Measurements from ENCODE around the gene HIVEP1.

DNA sequence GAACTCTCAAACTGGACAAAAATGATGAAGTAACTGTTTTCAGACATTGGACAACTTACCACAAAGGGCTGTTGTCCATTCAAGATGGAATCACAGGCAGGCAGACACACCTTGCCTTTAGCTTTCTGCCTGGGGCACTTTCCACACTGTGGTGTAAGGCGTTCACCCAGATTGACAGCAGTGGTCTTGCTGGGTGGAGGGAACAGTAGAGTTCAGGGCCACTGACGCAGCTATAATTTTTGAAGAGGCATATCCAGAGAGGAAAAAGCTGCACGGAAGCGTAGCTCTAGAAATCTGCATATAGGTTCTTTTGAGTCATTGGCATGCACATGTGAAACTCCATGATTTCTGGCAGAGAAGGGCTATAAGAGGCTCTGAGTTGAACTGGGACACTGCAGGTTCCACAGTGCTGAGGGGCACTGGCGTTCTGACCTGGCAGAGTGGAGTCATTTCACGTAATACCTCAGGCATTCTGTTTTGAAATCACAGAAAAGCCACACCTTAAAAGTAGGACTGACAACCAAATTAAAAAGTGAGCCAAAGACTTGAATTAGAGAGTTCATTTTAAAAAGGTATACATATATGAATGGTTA, 173.1 kb downstream of the HIVEP1 start:
- TF ChIP-seq CREB5 (CRISPR knock-in tag; IDR thresholded peaks at IDR 0.05; ENCODE audit: low read depth) (no peak), RARB (CRISPR knock-in tag; IDR thresholded peaks at IDR 0.05) (no peak), ZC3H10 (CRISPR knock-in tag; IDR thresholded peaks at IDR 0.05) (no peak), ESRRG (CRISPR knock-in tag; IDR thresholded peaks at IDR 0.05) (no peak), ZNF70 (CRISPR knock-in tag; IDR thresholded peaks at IDR 0.05) (no peak), OSR1 (CRISPR knock-in tag; IDR thresholded peaks at IDR 0.05) (no peak), ZFP3 (CRISPR knock-in tag; IDR thresholded peaks at IDR 0.05) (no peak), TCF4 (CRISPR knock-in tag; IDR thresholded peaks at IDR 0.05; ENCODE audit: borderline replicate concordance) (no peak), GLIS3 (CRISPR knock-in tag; IDR thresholded peaks at IDR 0.05) (no peak), SNAI2 (CRISPR knock-in tag; IDR thresholded peaks at IDR 0.05) (no peak), CSDC2 (CRISPR knock-in tag; IDR thresholded peaks at IDR 0.05) (no peak), ZNF8 (CRISPR knock-in tag; IDR thresholded peaks at IDR 0.05) (no peak), PPARA (CRISPR knock-in tag; IDR thresholded peaks at IDR 0.05; ENCODE audit: borderline replicate concordance) (no peak)
- TF ChIP-seq, protein P1, sequence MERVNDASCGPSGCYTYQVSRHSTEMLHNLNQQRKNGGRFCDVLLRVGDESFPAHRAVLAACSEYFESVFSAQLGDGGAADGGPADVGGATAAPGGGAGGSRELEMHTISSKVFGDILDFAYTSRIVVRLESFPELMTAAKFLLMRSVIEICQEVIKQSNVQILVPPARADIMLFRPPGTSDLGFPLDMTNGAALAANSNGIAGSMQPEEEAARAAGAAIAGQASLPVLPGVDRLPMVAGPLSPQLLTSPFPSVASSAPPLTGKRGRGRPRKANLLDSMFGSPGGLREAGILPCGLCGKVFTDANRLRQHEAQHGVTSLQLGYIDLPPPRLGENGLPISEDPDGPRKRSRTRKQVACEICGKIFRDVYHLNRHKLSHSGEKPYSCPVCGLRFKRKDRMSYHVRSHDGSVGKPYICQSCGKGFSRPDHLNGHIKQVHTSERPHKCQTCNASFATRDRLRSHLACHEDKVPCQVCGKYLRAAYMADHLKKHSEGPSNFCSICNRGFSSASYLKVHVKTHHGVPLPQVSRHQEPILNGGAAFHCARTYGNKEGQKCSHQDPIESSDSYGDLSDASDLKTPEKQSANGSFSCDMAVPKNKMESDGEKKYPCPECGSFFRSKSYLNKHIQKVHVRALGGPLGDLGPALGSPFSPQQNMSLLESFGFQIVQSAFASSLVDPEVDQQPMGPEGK (CRISPR knock-in tag; IDR thresholded peaks at IDR 0.05; ENCODE audit: borderline replicate concordance): no peak
